ENCODE measurements around the gene OSBPL2. TPM values are rescaled to one million over a fixed set of nuclear protein-coding genes. Genes with fewer than 3 reads are reported as not detected.

The OSBPL2 gene
- total and polyA plus RNA-seq, 9 of the 15 experiments (the other 6 are each of a cell fraction or from before 2014, with no cell fraction given): 2.5 to 25.6 (median 14.1) TPM

DNA sequence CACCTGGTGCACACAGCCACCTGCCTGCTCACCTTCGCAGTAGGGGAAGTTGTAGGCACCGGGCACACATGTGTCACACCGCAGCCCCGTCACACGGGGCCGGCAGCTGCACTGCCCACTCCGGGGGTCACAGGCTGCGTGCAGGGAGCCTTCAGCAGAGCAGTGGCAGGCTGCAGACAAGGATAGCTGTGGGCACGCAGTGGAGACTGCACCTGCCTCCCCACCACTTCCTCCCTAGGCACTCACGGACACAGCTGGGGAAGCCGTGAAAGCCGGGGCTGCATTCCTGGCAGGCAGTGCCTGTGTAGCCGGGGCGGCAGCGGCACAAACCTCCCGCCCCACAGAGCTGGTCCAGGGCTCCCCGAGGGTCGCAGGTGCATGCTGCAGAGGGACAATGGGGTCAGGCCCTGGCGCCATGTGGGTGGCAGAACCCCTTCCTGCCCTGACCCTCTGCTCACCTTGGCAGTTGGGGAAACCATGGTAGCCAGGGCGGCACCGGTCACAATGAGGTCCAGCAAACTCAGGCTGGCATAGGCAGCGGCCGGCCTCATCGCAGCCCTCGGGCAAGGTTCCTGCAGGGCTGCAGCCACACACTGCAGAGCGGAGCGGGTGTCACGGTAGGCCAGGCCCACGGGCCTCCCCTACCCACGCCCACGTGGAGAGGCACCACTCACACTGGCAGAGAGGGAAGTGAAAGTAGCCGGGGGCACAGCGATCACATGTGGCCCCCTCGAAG lies 99.4 kb downstream of the OSBPL2 start:
- Histone ChIP-seq H3K4me3 (no peak overlapping the region), H3K4me1 (replicated peaks in 1 of 2; ENCODE audit: control insufficient read depth in 2 of 2, insufficient read depth in 2 of 2, low read length in 2 of 2) (peaks cover 0 to 15% of the 10 kb centered on the region in 2 experiments; a peak in 1 of 5 replicates), H3K27ac (ENCODE audit: extremely low read depth, low read depth, low read length) (no peak overlapping the region), H3K9ac (ENCODE audit: insufficient read depth in 1 of 2, low read depth in 2 of 2, low read length in 2 of 2) (no peak overlapping the region), H3K4me2 (ENCODE audit: insufficient read depth, low read length) (no peak overlapping the region), H2AFZ (ENCODE audit: low read depth, low read length) (no peak overlapping the region), H3K79me2 (ENCODE audit: control insufficient read depth, insufficient read depth, low read length) (no peaks in the 10 kb centered on the region), H3K9me3 (replicated peaks; ENCODE audit: control insufficient read depth, insufficient read depth, low read depth, low read length) (no peaks in the 10 kb centered on the region), H3K9me1 (ENCODE audit: control insufficient read depth, insufficient read depth, low read length) (no peaks in the 10 kb centered on the region), H3K36me3 (ENCODE audit: control insufficient read depth, insufficient read depth, low read length) (peaks cover 78% of the 10 kb centered on the region), H3K27me3 (ENCODE audit: control insufficient read depth in 2 of 2, insufficient read depth in 2 of 2, low read length in 2 of 2) (no peaks in the 10 kb centered on the region), H4K20me1 (replicated peaks; ENCODE audit: control insufficient read depth, insufficient read depth, low read length) (no peaks in the 10 kb centered on the region)
- intact Hi-C loops (cut with micrococcal nuclease): no loop called here
- DNase-seq (ENCODE audit: extremely low read depth in 1 of 4, low spot score in 3 of 4) (no peak), ATAC-seq (no peak), FAIRE-seq (no peak)
- in situ Hi-C loops (cut with MboI): no loop called here
- CTCF ChIA-PET (ENCODE audit: low intra/inter-chr PET ratio): no interaction called here
- no peak for TF ChIP-seq HMG20B (CRISPR knock-in tag; IDR thresholded peaks at IDR 0.05)
- TF ChIP-seq FUS (optimal IDR thresholded peaks at IDR 0.05; ENCODE audit: low read depth, low read length): no peak
- TF ChIP-seq ZNF146 (CRISPR knock-in tag; IDR thresholded peaks at IDR 0.05; ENCODE audit: unreplicated experiment): no peak
- TF ChIP-seq MCM2 (IDR thresholded peaks at IDR 0.05; ENCODE audit: low read depth): no peak
- TF ChIP-seq CC2D1A (IDR thresholded peaks at IDR 0.05): no peak
- TF ChIP-seq FOXK1 (CRISPR knock-in tag; IDR thresholded peaks at IDR 0.05; ENCODE audit: borderline replicate concordance): no peak
- no peak for TF ChIP-seq ZNF232 (CRISPR knock-in tag; IDR thresholded peaks at IDR 0.05)
- BruUV-seq (replicated peaks): no TSS peak
- POLR2A ChIA-PET: interaction anchor here (1.0 kb wide), 1 partner anchor 20 kb away, joined by 3 read pairs; no protein-coding TSS in a partner anchor
- WGBS (ENCODE audit: insufficient coverage, low coverage, missing lambda C conversion rate): 93% methylated on average over 28 of the region's 34 CpGs

Data from K562 (cell line).